NCI-H146 treated with DMSO at 0.1 percent for 48 hours (cell line): ENCODE data around the gene BAK1.

Experiments
- DNase-seq: peaks from one replicate; lab custom pipeline; 2025; ENCODE audit not compliant: unreplicated experiment; lab: John Stamatoyannopoulos, UW

The BAK1 gene

GRCh38 chr6:33588894-33589293 lies 8.8 kb upstream of the BAK1 start:
- no peak for DNase-seq

- no peak for DNase-seq
Measured at GRCh38 chr6:33587529-33587928, 7.5 kb upstream of the BAK1 start.

- DNase-seq: no peak
Measured at GRCh38 chr6:33586108-33586640, 6.1 kb upstream of the BAK1 start.

GRCh38 chr6:33585403-33586107 lies 5.5 kb upstream of the BAK1 start:
- peak; percentile 45 for DNase-seq

- no peak for DNase-seq
Measured at GRCh38 chr6:33584700-33585402, 4.8 kb upstream of the BAK1 start.

- DNase-seq: no peak
Measured at GRCh38 chr6:33583591-33584155, 3.6 kb upstream of the BAK1 start.

GRCh38 chr6:33581186-33581585 lies 1.1 kb upstream of the BAK1 start:
- DNase-seq: no peak

- no peak for DNase-seq
Measured at GRCh38 chr6:33578588-33579011, 1.5 kb downstream of the BAK1 start.

GRCh38 chr6:33578164-33578563 lies 1.9 kb downstream of the BAK1 start:
- DNase-seq: no peak

GRCh38 chr6:33577718-33578117 lies 2.4 kb downstream of the BAK1 start:
- DNase-seq: no peak

- DNase-seq: no peak
Measured at GRCh38 chr6:33577106-33577535, 3.0 kb downstream of the BAK1 start.

- no peak for DNase-seq
Measured at GRCh38 chr6:33576668-33577067, 3.4 kb downstream of the BAK1 start.

GRCh38 chr6:33575211-33575610 lies 4.9 kb downstream of the BAK1 start:
- no peak for DNase-seq

- no peak for DNase-seq
Measured at GRCh38 chr6:33571637-33572316, 8.3 kb downstream of the BAK1 start.

- peak; percentile 68 for DNase-seq
Measured at GRCh38 chr6:33570806-33571636, 9.1 kb downstream of the BAK1 start.

GRCh38 chr6:33568826-33569570 lies 11.1 kb downstream of the BAK1 start:
- DNase-seq: no peak

GRCh38 chr6:33567836-33568235 lies 12.2 kb downstream of the BAK1 start:
- no peak for DNase-seq

- DNase-seq: no peak
Measured at GRCh38 chr6:33566182-33567084, 13.6 kb downstream of the BAK1 start.

- DNase-seq: no peak
Measured at GRCh38 chr6:33558801-33559200, 21.3 kb downstream of the BAK1 start.
